GM12878 (cell line): Measurements from ENCODE around the gene GLT1D1. TPM values are rescaled to one million over a fixed set of nuclear protein-coding genes. Genes with fewer than 3 reads are reported as not detected.

Source experiments
- ATAC-seq: fragments of 200-7000 bp; cut with Tn5 transposase; 3 replicates; pipeline ENCODE4 v1.9.1; 2020; ENCODE audit warnings: mild to moderate bottlenecking, moderate library complexity
- BruUV-seq: library from RNA; stranded (reverse); fragments of 400-500 nt; replicated peaks from 2 replicates; lab custom pipeline; 2021; lab: Mats Ljungman, UMichigan
- CTCF ChIA-PET: fragments of 300-600 bp; sonication (Branson Sonifier 250); formaldehyde crosslinking; extraction: SDS; loops from one replicate; lab custom pipeline; 2021; ENCODE audit warnings: inconsistent platforms; lab: Yijun Ruan, JAX
- POLR2A ChIA-PET: fragments of 350-600 bp; formaldehyde crosslinking; extraction: SDS; loops from one replicate; lab custom pipeline; 2021; ENCODE audit warnings: inconsistent platforms; lab: Charles Lee
- RAD21 ChIA-PET: fragments of 300-600 bp; sonication (Branson Sonifier 250); formaldehyde crosslinking; loops from one replicate; lab custom pipeline; 2023; ENCODE audit warnings: antibody characterized with exemption; ENCODE audit not compliant: unreplicated experiment; lab: Charles Lee
- SMC1A ChIA-PET: fragments of 300-600 bp; sonication (Branson Sonifier 250); formaldehyde crosslinking; loops from one replicate; lab custom pipeline; 2023; ENCODE audit not compliant: unreplicated experiment, uncharacterized antibody; lab: Charles Lee
- DNase-seq: peaks from one replicate; pipeline ENCODE4 v3.0.0-alpha.2; 2011; ENCODE audit warnings: low read depth, low spot score
- FAIRE-seq: peaks from 3 replicates; lab custom pipeline; 2011; peaks lifted over from hg19 to GRCh38; lab: Jason Lieb, UNC
- H2AFZ ChIP-seq: 2 replicates; pipeline ENCODE4 v1.6.0; 2011; ENCODE audit warnings: low read depth, low read length, control low read depth; ENCODE audit not compliant: control insufficient read depth
- H3K27ac ChIP-seq: 2 replicates; pipeline ENCODE4 v1.5.1; 2011; ENCODE audit warnings: control low read depth; ENCODE audit not compliant: control insufficient read depth, insufficient read depth
- H3K27me3 ChIP-seq, 2 experiments: replicated peaks in 1 of 2; 2 replicates each; pipeline versions ENCODE4 v1.6.0 to v1.6.1; 2011; ENCODE audit warnings: low read length in 1 of 2; ENCODE audit not compliant: control insufficient read depth in 2 of 2, insufficient read depth in 2 of 2
- H3K36me3 ChIP-seq, 2 experiments: 2 replicates each; pipeline ENCODE4 v1.5.1; 2011; ENCODE audit warnings: low read length in 1 of 2; ENCODE audit not compliant: control insufficient read depth in 2 of 2, insufficient read depth in 2 of 2
- H3K4me1 ChIP-seq: 2 replicates; pipeline ENCODE4 v1.6.1; 2011; ENCODE audit warnings: mild to moderate bottlenecking, low read length, moderate library complexity, mixed read lengths; ENCODE audit not compliant: control insufficient read depth, insufficient read depth
- H3K4me2 ChIP-seq: 2 replicates; pipeline ENCODE4 v1.6.0; 2011; ENCODE audit warnings: control low read depth; ENCODE audit not compliant: control insufficient read depth, insufficient read depth
- H3K4me3 ChIP-seq: fragments of 200-600 bp; sonication (generic); 2 replicates; pipeline ENCODE4 v1.5.1; 2016
- H3K79me2 ChIP-seq: 2 replicates; pipeline ENCODE4 v1.6.0; 2011; ENCODE audit warnings: low read length; ENCODE audit not compliant: control insufficient read depth, insufficient read depth
- H3K9ac ChIP-seq: 2 replicates; pipeline ENCODE4 v1.8.0; 2011; ENCODE audit warnings: low read length, control low read depth, mixed read lengths; ENCODE audit not compliant: control insufficient read depth, insufficient read depth
- H3K9me3 ChIP-seq: replicated peaks from 3 replicates; pipeline ENCODE4 v1.5.1; 2011; ENCODE audit warnings: mild to moderate bottlenecking, low read length; ENCODE audit not compliant: control insufficient read depth, insufficient read depth
- H4K20me1 ChIP-seq: 2 replicates; pipeline ENCODE4 v1.6.0; 2011; ENCODE audit not compliant: control insufficient read depth, insufficient read depth
- ASH2L ChIP-seq: fragments of 300-600, 200-600 bp; sonication (generic); IDR thresholded peaks from 2 replicates; pipeline ENCODE4 v1.6.1; 2017; ENCODE audit warnings: low read depth, mild to moderate bottlenecking, borderline replicate concordance
- ATF3 ChIP-seq: IDR thresholded peaks from 2 replicates; pipeline ENCODE4 v1.6.1; 2011; ENCODE audit warnings: low read depth, mild to moderate bottlenecking, low read length, moderate library complexity, borderline replicate concordance; ENCODE audit errors: extremely low read depth
- ATF7 ChIP-seq: fragments of 450-650 bp; IDR thresholded peaks from 2 replicates; pipeline ENCODE4 v1.6.1; 2016; ENCODE audit warnings: low read depth, mild to moderate bottlenecking
- BHLHE40 ChIP-seq, 2 experiments: fragments of 450-650 bp in 1 of 2; IDR thresholded peaks; 2 replicates each; pipeline ENCODE4 v1.6.1; 2011 to 2017; ENCODE audit warnings: low read depth in 2 of 2, borderline replicate concordance in 1 of 2, improper control_type of control experiment in 1 of 2, low read length in 1 of 2, mild to moderate bottlenecking in 1 of 2
- CBFB ChIP-seq: IDR thresholded peaks from 2 replicates; pipeline ENCODE4 v1.6.1; 2016; ENCODE audit warnings: antibody characterized with exemption, low read depth
- DPF2 ChIP-seq: fragments of 450-650 bp; IDR thresholded peaks from 2 replicates; pipeline ENCODE4 v1.6.1; 2017; ENCODE audit warnings: mild to moderate bottlenecking
- E2F8 ChIP-seq: fragments of 450-650 bp; IDR thresholded peaks from 2 replicates; pipeline ENCODE4 v1.6.1; 2018; ENCODE audit warnings: mild to moderate bottlenecking, low read depth, moderate library complexity; ENCODE audit not compliant: partially characterized antibody
- GATAD2B ChIP-seq: fragments of 450-650 bp; conservative IDR thresholded peaks from 2 replicates; pipeline ENCODE4 v1.6.1; 2017; ENCODE audit warnings: low read depth, mild to moderate bottlenecking, moderate library complexity
- MTA3 ChIP-seq: IDR thresholded peaks from 2 replicates; pipeline ENCODE4 v1.6.1; 2012; ENCODE audit warnings: low read length, inconsistent platforms, borderline replicate concordance
- YY1 ChIP-seq: IDR thresholded peaks from 2 replicates; pipeline ENCODE4 v1.6.1; 2011; ENCODE audit warnings: low read depth, mild to moderate bottlenecking, low read length
- WGBS: methylation state at CpG from one replicate; pipeline ENCODE4 v1.1.6; 2016; ENCODE audit warnings: low lambda C conversion rate; ENCODE audit not compliant: insufficient replicate concordance, insufficient coverage; ENCODE audit errors: missing lambda C conversion rate; 5-methylcytosine and 5-hydroxymethylcytosine counted together
- in situ Hi-C: fragments of 300-500 bp; cut with MboI; formaldehyde crosslinking; loops from 9 replicates; pipeline ENCODE4 v1.14.3; 2018; ENCODE audit warnings: mixed read lengths
- intact Hi-C: fragments of 100-400 bp; cut with micrococcal nuclease; formaldehyde crosslinking; loops from one replicate; pipeline ENCODE4 v1.14.2; 2022; ENCODE audit not compliant: unreplicated experiment
- polyA plus RNA-seq, 11 experiments: library from polyadenylated mRNA; depleted of rRNA in 4 of 11; unstranded in 6 of 11; stranded (reverse) in 5 of 11; fragments of >200 nt; fragmentation: Nextera tagmentation in 4 of 11; fragmentation: Illumina TruSeq in 1 of 11; extraction: Ambion mirVana in 4 of 11; extraction: Trizol in 1 of 11; gene quantifications; 1 replicate in 1 of 11; 2 replicates in 10 of 11; pipeline versions ENCODE4 v1.2.1 to v1.2.3, GENCODE V29; 2011 to 2016; ENCODE audit warnings: inconsistent platforms in 2 of 11, missing spikeins in 2 of 11, low read depth in 1 of 11
- total RNA-seq, 4 experiments: library from RNA; depleted of rRNA in 3 of 4; stranded (reverse); fragments of >200 nt in 3 of 4; fragmentation: Illumina TruSeq in 1 of 4; extraction: Trizol in 1 of 4; gene quantifications; 2 replicates each; pipeline versions ENCODE4 v1.2.1 to v1.2.3, GENCODE V29; 2013 to 2021
- TF ChIP-seq, protein P1 (sequence below), 3 experiments: IDR thresholded peaks in 2 of 3; conservative IDR thresholded peaks in 1 of 3; 2 replicates each; pipeline ENCODE4 v1.5.1; 2011; ENCODE audit warnings: low read depth in 3 of 3, low read length in 3 of 3, mild to moderate bottlenecking in 3 of 3, control low read depth in 2 of 3, moderate library complexity in 2 of 3, inconsistent platforms in 1 of 3, mixed read lengths in 1 of 3; ENCODE audit not compliant: control insufficient read depth in 2 of 3, insufficient read depth in 1 of 3; ENCODE audit errors: extremely low read depth in 1 of 3

The GLT1D1 gene
- total and polyA plus RNA-seq, 10 of the 15 experiments (the other 5 are each of a cell fraction or from before 2014, with no cell fraction given), result 0.42 to 62.8 (median 3.0) TPM

DNA sequence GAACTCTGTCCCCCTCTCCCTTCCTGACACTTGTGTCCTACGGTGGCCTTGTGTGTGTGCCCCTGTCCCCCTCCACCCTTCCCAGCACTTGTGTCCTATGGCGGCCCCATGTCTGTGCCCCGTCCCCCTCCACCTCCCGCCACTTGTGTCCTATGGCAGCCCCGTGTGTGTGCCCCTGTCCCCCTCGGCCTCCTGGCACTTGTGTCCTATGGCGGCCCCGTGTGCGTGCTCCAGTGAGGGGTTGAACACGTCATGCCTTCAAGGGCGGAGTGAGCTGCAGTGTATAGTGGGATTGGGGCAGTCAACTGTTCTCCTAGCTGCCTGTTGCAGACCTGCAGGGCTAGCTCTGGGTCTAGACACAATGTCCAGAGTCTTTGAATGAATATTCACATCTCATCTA, 108.7 kb downstream of the GLT1D1 start:
- H3K9me3 ChIP-seq, result no peaks in the 10 kb centered on the region; the same call in 2 of the 3 replicates
- H3K9ac ChIP-seq, result no peak overlapping the region
- no peak overlapping the region for H2AFZ ChIP-seq
- peaks cover 0 to 5% of the 10 kb centered on the region in 2 experiments; a peak in 2 of 4 replicates for H3K36me3 ChIP-seq
- ATAC-seq (no peak), FAIRE-seq (no peak), DNase-seq (no peak)
- no peak overlapping the region for H3K4me3 ChIP-seq
- 66% methylated on average over 11 of the region's 11 CpGs for WGBS
- TF ChIP-seq ATF7 (no peak), ATF3 (no peak), E2F8 (no peak), YY1 (no peak), ASH2L (no peak), DPF2 (no peak), GATAD2B (no peak), CBFB (no peak), BHLHE40 (IDR thresholded peaks at IDR 0.05; ENCODE audit: borderline replicate concordance in 1 of 2, low read depth in 2 of 2, low read length in 1 of 2) (no peak), MTA3 (no peak)
- TF ChIP-seq, protein P1, sequence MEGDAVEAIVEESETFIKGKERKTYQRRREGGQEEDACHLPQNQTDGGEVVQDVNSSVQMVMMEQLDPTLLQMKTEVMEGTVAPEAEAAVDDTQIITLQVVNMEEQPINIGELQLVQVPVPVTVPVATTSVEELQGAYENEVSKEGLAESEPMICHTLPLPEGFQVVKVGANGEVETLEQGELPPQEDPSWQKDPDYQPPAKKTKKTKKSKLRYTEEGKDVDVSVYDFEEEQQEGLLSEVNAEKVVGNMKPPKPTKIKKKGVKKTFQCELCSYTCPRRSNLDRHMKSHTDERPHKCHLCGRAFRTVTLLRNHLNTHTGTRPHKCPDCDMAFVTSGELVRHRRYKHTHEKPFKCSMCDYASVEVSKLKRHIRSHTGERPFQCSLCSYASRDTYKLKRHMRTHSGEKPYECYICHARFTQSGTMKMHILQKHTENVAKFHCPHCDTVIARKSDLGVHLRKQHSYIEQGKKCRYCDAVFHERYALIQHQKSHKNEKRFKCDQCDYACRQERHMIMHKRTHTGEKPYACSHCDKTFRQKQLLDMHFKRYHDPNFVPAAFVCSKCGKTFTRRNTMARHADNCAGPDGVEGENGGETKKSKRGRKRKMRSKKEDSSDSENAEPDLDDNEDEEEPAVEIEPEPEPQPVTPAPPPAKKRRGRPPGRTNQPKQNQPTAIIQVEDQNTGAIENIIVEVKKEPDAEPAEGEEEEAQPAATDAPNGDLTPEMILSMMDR (IDR thresholded peaks at IDR 0.05 in 2 of 3, conservative IDR thresholded peaks at IDR 0.05 in 1 of 3; ENCODE audit: control insufficient read depth in 2 of 3, extremely low read depth in 1 of 3, insufficient read depth in 1 of 3, low read depth in 3 of 3, low read length in 3 of 3), result no peak
- H4K20me1 ChIP-seq, result no peaks in the 10 kb centered on the region
- CTCF ChIA-PET, result interaction anchor here (1.0 to 1.4 kb wide), 2 partner anchors 8 to 10 kb away, joined by 3 read pairs; no protein-coding TSS in a partner anchor
- POLR2A ChIA-PET, result no interaction called here
- in situ Hi-C loops (no loop called here), intact Hi-C loops (no loop called here)
- H3K79me2 ChIP-seq, result no peaks in the 10 kb centered on the region
- H3K27me3 ChIP-seq, result no peaks in the 10 kb centered on the region
- H3K4me1 ChIP-seq, result peaks cover 5% of the 10 kb centered on the region; the same call in 1 of the 2 replicates
- no peak overlapping the region for H3K4me2 ChIP-seq
- RAD21 ChIA-PET, result no interaction called here
- no TSS peak for BruUV-seq
- SMC1A ChIA-PET, result no interaction called here
- H3K27ac ChIP-seq, result no peak overlapping the region
